HUES64 (cell line): ENCODE measurements around the gene CYP2C18.
"Not testable (repeated sequence)": the region's sequence is repeated elsewhere in the genome, so short reads cannot be mapped to it uniquely, and the experiment has no call there.

Experiments
- H3K27ac ChIP-seq: 2 replicates; pipeline ENCODE4 v1.7.0; 2013; ENCODE audit warnings: low read depth, low read length, inconsistent platforms
- H3K27me3 ChIP-seq: 2 replicates; pipeline ENCODE4 v1.6.1; 2013; ENCODE audit warnings: mild to moderate bottlenecking, low read length; ENCODE audit not compliant: insufficient read depth
- H3K36me3 ChIP-seq: 2 replicates; pipeline ENCODE4 v1.6.1; 2013; ENCODE audit warnings: mild to moderate bottlenecking, low read length; ENCODE audit not compliant: insufficient read depth
- H3K4me1 ChIP-seq: 2 replicates; pipeline ENCODE4 v1.6.1; 2013; ENCODE audit warnings: mild to moderate bottlenecking, low read length, moderate library complexity; ENCODE audit not compliant: insufficient read depth
- H3K4me3 ChIP-seq: 2 replicates; pipeline ENCODE4 v1.5.1; 2013; ENCODE audit warnings: mild to moderate bottlenecking, low read length, moderate library complexity
- H3K9ac ChIP-seq: 2 replicates; pipeline ENCODE4 v1.6.1; 2013; ENCODE audit warnings: mild to moderate bottlenecking, low read depth, low read length
- H3K9me3 ChIP-seq: 2 replicates; pipeline ENCODE4 v1.6.1; 2013; ENCODE audit warnings: low read depth, low read length; ENCODE audit not compliant: insufficient read depth
- WGBS: fragments of 150-250, 120-280 bp; methylation state at CpG from one replicate; pipeline ENCODE4 v1.1.7; 2013; ENCODE audit warnings: missing lambda C conversion rate; 5-methylcytosine and 5-hydroxymethylcytosine counted together

CYP2C18 gene

DNA sequence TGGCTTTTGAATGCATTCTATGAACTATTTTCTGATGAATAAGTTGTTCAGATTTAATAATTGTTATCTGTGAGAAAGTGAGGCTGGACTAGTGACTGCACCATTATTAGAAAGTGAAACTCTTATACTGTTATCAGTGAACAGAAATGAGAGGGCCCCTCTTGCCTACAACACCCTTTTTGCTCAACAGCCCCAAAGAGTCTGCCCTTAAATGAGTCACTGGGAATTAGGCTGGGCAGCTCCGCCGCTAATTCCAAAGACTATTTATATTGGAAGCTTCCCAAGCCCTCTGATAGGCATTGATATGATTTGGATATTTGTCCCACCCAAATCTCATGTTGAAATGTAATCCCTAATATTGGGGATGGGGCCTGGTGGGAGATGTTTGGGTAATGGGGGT, 7.0 kb upstream of the CYP2C18 start:
- H3K9me3 ChIP-seq: no peaks in the 10 kb centered on the region
- 100% methylated on average over 2 of the region's 2 CpGs for WGBS
- no peak overlapping the region for H3K4me3 ChIP-seq
- no peaks in the 10 kb centered on the region for H3K36me3 ChIP-seq
- H3K9ac ChIP-seq: no peak overlapping the region
- H3K27me3 ChIP-seq: no peaks in the 10 kb centered on the region
- no peak overlapping the region for H3K27ac ChIP-seq
- H3K4me1 ChIP-seq: no peaks in the 10 kb centered on the region

DNA sequence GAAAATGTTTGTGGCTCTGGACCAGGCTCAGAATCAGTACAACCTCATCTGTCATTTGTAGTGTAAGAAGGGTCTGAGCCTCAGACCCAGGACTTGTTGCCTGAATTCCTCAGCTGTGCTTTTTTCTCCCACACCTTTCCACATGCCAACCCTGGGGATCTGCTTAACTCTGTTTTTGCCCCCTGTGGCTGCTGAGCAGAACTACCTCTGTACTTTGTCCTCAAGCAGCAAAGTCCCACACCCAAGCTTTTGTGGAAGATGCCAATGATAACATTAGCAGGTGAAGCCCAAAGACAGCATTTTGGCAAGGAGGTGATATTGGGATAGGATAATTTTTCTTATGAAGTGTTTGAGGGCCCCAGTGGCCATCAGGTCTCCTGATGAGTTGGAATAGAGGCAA, 5.8 kb upstream of the CYP2C18 start:
- Histone ChIP-seq H3K4me1 (peaks cover 4% of the 10 kb centered on the region; the same call in 1 of the 2 replicates), H3K36me3 (no peaks in the 10 kb centered on the region), H3K9ac (no peak overlapping the region), H3K27me3 (no peaks in the 10 kb centered on the region), H3K4me3 (no peak overlapping the region), H3K9me3 (no peaks in the 10 kb centered on the region), H3K27ac (no peak overlapping the region)

- 96% methylated on average over 2 of the region's 2 CpGs for WGBS
- no peak overlapping the region for H3K27ac ChIP-seq
These were observed 5.1 kb upstream of the CYP2C18 start for GRCh38 chr10:94678475-94678874.

GRCh38 chr10:94680544-94680943, 3.0 kb upstream of the CYP2C18 start:
- no peaks in the 10 kb centered on the region for H3K27me3 ChIP-seq
- no peak overlapping the region for H3K9ac ChIP-seq
- no peak overlapping the region for H3K27ac ChIP-seq
- peaks cover 4% of the 10 kb centered on the region; the same call in 1 of the 2 replicates for H3K4me1 ChIP-seq
- WGBS: no CpG with 5 or more reads among the region's 1 CpG
- H3K36me3 ChIP-seq: no peaks in the 10 kb centered on the region
- H3K4me3 ChIP-seq: no peak overlapping the region
- H3K9me3 ChIP-seq: peaks cover 3% of the 10 kb centered on the region; the same call in 1 of the 2 replicates

More at GRCh38 chr10:94678475-94678874, 5.1 kb upstream of the CYP2C18 start:
- H3K4me3 ChIP-seq: no peak overlapping the region
- no peaks in the 10 kb centered on the region for H3K36me3 ChIP-seq
- no peaks in the 10 kb centered on the region for H3K9me3 ChIP-seq
- no peaks in the 10 kb centered on the region for H3K27me3 ChIP-seq
- H3K9ac ChIP-seq: no peak overlapping the region
- H3K4me1 ChIP-seq: peaks cover 4% of the 10 kb centered on the region; the same call in 1 of the 2 replicates

DNA sequence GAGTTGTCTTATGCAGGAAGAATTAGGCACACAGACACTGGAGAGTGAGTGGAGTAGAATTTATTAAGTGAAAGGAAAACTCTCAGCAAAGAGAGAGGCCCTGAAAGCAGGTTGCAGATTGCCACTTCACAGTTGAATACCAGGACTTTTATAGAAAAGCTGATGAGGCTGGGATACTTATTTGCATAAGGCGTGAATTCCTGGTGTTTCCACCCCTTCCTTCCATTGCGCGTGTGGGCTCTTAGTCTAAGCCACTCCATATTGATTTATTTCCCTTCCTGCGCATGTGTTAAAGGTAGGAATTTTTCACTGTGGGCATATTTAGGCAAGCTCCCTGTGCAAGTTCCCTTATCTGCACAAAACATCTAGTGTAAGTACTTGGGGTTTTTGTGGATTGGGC, 893 bp upstream of the CYP2C18 start:
- H3K27ac ChIP-seq, H3K27me3 ChIP-seq, H3K9ac ChIP-seq, H3K4me1 ChIP-seq, H3K9me3 ChIP-seq, H3K36me3 ChIP-seq, H3K4me3 ChIP-seq: not testable (repeated sequence)
- whole genome bisulfite sequencing: no CpG with 5 or more reads among the region's 4 CpGs

DNA sequence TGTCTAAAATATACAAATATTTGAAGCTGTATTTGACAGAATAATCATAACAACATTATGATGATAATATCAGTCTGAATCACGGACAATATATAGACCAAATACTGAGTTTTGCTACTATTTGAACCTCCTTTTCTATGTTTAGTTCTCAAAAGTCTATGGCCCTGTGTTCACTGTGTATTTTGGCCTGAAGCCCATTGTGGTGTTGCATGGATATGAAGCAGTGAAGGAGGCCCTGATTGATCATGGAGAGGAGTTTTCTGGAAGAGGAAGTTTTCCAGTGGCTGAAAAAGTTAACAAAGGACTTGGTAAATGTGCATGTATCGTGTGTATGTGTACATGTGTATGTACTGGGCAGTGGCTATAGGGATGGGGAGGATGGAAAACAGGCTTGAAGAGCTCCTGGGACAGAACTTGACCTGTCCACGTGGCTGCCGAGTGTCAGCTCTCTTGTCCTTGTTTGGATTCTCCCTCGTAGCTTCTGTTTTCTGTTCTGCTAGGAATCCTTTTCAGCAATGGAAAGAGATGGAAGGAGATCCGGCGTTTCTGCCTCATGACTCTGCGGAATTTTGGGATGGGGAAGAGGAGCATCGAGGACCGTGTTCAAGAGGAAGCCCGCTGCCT, 4.2 kb downstream of the CYP2C18 start:
- no peak overlapping the region for H3K4me3 ChIP-seq
- H3K4me1 ChIP-seq: no peaks in the 10 kb centered on the region
- no peaks in the 10 kb centered on the region for H3K27me3 ChIP-seq
- no peak overlapping the region for H3K27ac ChIP-seq
- peaks cover 6% of the 10 kb centered on the region; the same call in 1 of the 2 replicates for H3K9me3 ChIP-seq
- 92% methylated on average over 10 of the region's 11 CpGs for WGBS
- H3K9ac ChIP-seq: no peak overlapping the region
- no peaks in the 10 kb centered on the region for H3K36me3 ChIP-seq

DNA sequence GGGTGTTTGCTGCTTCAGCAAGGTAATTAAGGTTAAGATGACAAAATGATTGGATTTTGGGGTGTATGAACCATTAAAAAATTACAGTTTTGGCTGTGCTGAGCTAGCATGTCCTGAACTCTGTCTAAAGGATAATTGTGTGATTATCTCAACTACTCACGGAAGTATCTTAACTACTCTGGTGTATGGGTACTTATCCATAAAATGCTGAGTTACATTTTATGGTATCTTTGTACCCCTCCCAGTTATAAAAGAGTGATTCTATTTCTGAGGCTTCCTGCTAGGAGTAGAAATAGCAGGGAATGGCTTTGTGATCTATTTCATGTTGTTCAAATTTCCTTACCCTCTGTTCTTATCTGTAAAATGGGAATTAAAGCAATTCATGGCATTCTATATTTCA, 22.6 kb downstream of the CYP2C18 start:
- Histone ChIP-seq H3K4me3 (no peak overlapping the region), H3K36me3 (no peaks in the 10 kb centered on the region), H3K9me3 (no peaks in the 10 kb centered on the region), H3K4me1 (no peaks in the 10 kb centered on the region), H3K9ac (no peak overlapping the region), H3K27ac (no peak overlapping the region), H3K27me3 (no peaks in the 10 kb centered on the region)
- 100% methylated on average over 1 of the region's 1 CpG for WGBS

- no peak overlapping the region for H3K27ac ChIP-seq
- H3K9ac ChIP-seq: no peak overlapping the region
These were observed 27.0 kb downstream of the CYP2C18 start for GRCh38 chr10:94710578-94710977.

GRCh38 chr10:94725871-94726270, 42.3 kb downstream of the CYP2C18 start:
- no peaks in the 10 kb centered on the region for H3K9me3 ChIP-seq
- no peak overlapping the region for H3K4me3 ChIP-seq
- no peaks in the 10 kb centered on the region for H3K27me3 ChIP-seq
- H3K27ac ChIP-seq: no peak overlapping the region
- H3K4me1 ChIP-seq: no peaks in the 10 kb centered on the region
- H3K36me3 ChIP-seq: no peaks in the 10 kb centered on the region
- H3K9ac ChIP-seq: no peak overlapping the region

More at GRCh38 chr10:94710578-94710977, 27.0 kb downstream of the CYP2C18 start:
- Histone ChIP-seq H3K36me3 (no peaks in the 10 kb centered on the region), H3K4me1 (no peaks in the 10 kb centered on the region), H3K27me3 (no peaks in the 10 kb centered on the region), H3K9me3 (no peaks in the 10 kb centered on the region), H3K4me3 (no peak overlapping the region)

DNA sequence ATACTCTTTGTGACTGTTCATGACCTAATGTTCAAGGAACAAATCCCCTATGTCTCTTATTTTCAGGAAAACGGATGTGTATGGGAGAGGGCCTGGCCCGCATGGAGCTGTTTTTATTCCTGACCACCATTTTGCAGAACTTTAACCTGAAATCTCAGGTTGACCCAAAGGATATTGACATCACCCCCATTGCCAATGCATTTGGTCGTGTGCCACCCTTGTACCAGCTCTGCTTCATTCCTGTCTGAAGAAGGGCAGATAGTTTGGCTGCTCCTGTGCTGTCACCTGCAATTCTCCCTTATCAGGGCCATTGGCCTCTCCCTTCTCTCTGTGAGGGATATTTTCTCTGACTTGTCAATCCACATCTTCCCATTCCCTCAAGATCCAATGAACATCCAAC, 51.7 kb downstream of the CYP2C18 start:
- no peak overlapping the region for H3K4me3 ChIP-seq
- no peaks in the 10 kb centered on the region for H3K36me3 ChIP-seq
- H3K9ac ChIP-seq: no peak overlapping the region
- H3K9me3 ChIP-seq: no peaks in the 10 kb centered on the region
- H3K27me3 ChIP-seq: no peaks in the 10 kb centered on the region
- H3K4me1 ChIP-seq: no peaks in the 10 kb centered on the region
- WGBS: 95% methylated on average over 3 of the region's 3 CpGs
- no peak overlapping the region for H3K27ac ChIP-seq

DNA sequence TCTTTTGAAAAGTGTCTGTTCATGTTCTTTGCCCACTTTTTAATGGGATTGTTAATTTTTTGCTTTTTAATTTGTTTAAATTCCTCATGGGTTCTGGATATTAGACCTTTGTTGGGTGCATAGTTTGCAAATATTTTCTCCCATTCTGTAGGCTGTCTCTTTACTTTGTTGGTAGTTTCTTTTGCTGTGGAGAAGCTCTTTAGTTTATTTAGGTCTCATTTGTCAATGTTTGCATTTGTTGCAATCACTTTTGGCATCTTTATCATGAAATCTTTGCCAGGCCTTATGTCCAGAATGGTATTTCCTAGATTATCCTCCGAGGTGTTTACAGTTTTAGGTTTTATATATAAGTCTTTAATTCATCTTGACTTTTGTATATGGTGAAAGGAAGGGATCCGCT, 55.1 kb downstream of the CYP2C18 start:
- Histone ChIP-seq H3K27ac (no peak overlapping the region), H3K9me3 (0 out of 2 replicates have a peak, but pooled peaks cover 11% of the 10 kb centered on the region), H3K27me3 (no peaks in the 10 kb centered on the region), H3K9ac (no peak overlapping the region), H3K4me3 (no peak overlapping the region), H3K4me1 (no peaks in the 10 kb centered on the region), H3K36me3 (no peaks in the 10 kb centered on the region)
- 89% methylated on average over 2 of the region's 2 CpGs for WGBS

GRCh38 chr10:94747137-94747536, 63.6 kb downstream of the CYP2C18 start:
- Histone ChIP-seq H3K27ac (no peak overlapping the region), H3K36me3 (no peaks in the 10 kb centered on the region), H3K27me3 (no peaks in the 10 kb centered on the region), H3K4me1 (no peaks in the 10 kb centered on the region), H3K9ac (no peak overlapping the region), H3K4me3 (no peak overlapping the region), H3K9me3 (peaks cover 25% of the 10 kb centered on the region; the same call in 1 of the 2 replicates)
- 75% methylated on average over 1 of the region's 2 CpGs for WGBS
